HG03469 (cell line): ENCODE measurements around the gene MORC1.
"Not testable (repeated sequence)": the region's sequence is repeated elsewhere in the genome, so short reads cannot be mapped to it uniquely, and the experiment has no call there.

Source experiments
- ATAC-seq: cut with Tn5 transposase; IDR thresholded peaks from one replicate; pipeline ENCODE4 v1.9.1; 2021; ENCODE audit warnings: mild to moderate bottlenecking, moderate library complexity, moderate number of reproducible peaks; ENCODE audit not compliant: unreplicated experiment

MORC1 gene

DNA sequence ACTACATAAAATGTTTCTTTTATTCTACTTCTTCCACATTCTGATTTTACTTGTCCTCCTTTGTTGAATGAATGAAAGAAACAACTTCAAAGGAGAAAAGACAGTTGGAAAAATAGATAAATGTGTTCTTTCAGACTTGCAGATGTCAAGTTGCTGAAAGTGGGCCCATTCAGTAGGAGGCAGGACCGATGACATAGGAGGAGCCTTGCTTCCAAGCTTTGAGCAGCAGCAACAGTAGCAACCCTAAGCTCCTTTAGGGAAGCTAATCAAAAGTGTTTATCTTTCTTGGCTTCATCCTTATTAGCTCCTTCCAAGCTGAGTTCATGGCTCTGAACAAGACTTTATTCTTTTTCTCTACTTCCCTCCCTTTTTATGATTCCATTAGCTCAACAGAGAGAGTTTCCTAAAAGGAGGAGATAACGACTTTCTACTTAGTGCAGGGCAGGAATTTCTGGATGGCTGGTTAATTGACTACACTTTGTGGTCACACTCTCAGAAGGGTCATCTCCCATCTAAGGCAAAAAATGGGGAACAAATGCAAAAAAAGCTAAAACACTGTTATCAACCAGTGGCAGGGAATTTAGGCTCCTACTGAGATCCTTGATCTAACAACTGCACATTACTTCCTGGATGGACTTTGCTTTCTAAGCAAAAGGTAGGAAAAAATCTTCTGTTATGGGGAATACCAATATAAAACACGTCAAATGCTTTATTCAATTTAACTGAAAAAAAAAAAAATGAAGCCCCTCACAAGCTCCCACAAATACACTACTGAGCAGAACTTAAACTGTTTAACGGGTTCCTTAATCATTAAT, 4.8 kb downstream of the MORC1 start:
- no peak for ATAC-seq

DNA sequence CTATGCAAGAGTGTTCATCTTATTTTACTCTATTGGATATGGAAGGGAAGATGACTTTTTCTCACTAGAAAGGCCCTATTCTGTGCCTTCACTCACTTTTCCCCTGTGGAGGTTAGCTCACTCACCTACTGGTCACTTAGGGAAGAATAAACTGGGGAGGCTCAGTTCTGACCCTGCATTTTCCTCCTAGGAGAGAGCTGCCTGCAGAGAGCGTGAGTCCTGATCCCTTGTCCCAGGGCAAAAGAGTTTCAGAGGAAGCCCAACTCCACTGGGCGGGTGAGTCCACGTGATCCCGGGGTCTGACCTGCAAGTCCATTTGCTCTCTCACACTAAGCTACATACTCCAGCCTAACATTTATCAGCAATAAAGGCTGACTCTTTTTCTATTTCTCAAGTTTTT, 8.4 kb downstream of the MORC1 start:
- no peak for ATAC-seq

DNA sequence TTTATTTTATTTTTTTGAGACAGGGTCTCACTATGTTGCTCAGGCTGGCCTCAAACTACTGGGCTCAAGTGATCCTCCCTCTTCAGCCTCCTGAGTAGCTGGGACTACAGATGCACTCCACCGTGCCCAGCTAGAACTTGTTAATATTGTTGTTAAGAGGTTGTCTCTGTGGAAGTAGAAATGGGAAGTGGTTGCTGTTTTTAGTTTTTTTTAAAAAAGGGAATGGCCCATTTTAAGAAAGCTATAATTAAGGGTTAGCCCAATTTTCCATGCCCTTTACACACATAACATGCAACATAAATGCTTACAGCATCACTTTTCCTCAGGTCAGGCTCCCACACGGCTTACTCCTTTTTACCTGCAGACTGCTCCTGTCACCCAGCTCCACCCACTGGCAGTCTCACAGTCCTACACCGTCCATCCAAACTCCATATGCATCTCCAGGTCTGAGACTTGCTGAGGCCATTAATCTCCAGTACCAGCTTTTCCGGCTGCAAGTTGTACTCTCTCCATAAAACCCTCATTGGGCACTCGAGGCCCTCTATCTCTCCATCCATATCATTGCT, 19.8 kb downstream of the MORC1 start:
- peak; percentile 74 for ATAC-seq

DNA sequence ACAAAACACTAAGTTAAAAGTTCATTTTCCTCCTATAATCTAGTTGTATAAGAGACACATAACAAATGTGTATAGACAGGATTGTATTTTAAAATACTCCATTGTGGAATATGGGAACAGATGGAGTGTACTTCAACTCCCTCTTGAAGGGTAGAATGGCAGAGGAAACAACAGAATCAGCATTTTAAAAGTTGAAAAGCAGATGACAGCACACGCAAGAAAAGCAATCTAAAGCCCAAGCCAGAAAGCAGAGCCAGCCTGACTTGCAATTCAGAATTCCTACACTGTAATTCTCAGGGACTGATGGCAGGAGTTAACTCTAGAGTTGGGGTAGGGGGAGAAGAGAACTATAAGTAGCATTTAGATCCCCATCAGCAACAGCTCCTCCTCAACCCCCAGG, 22.8 kb downstream of the MORC1 start:
- no peak for ATAC-seq

DNA sequence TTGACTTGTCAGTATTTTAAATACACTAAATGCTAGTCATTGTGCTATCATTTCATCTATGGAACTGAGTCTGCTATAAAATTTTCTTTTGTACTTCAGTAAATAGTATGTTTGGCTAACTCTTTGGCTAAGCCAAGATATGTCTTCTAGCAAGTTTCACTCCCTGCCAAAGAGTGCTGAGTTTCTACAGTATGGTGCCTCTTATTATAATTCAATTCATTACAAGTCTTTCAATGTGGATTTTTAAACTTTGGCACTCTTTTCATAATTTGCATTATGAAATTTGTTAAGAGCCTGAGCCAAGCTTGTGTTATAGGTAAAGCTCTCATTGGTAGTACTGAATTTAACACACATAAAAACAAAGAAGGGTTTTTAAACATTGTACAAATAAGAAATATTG, 24.4 kb downstream of the MORC1 start:
- ATAC-seq: no peak

DNA sequence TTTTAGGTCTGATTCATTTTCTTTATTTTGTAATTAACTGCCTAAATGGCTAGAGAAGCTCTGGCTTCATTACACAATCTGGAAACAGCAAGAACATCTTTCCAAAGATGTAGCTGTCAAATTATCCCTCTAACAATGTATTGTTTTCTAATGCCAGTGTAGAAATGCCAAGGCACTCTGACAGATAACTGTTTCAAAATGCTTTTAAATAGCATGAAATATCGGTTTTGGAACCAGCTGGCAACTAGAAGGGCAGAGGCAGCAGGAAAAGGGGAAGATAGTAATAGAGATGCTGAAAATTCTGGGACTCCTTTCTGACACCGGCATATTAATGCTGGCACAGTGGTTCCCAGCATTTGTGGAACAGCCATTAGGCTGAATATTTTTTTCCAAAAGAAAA, 26.1 kb downstream of the MORC1 start:
- no peak for ATAC-seq

DNA sequence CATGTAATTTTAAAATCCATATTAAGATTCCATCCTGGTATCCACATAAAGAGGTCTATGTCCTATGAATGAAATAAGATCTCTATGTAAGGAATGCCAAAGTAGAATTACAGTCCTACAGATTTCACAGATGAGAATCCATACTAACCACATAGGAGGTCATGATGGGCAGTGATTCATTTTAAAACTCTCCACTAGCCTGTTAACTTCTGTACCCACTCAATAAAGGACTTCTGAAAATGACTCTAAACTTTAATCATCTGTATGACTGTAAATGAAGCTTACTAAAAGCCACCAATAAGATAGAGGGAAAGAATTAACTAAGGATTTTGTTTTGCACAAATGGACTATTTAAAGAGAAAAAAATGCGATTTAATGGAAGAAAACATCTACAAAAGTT, 28.7 kb downstream of the MORC1 start:
- no peak for ATAC-seq

DNA sequence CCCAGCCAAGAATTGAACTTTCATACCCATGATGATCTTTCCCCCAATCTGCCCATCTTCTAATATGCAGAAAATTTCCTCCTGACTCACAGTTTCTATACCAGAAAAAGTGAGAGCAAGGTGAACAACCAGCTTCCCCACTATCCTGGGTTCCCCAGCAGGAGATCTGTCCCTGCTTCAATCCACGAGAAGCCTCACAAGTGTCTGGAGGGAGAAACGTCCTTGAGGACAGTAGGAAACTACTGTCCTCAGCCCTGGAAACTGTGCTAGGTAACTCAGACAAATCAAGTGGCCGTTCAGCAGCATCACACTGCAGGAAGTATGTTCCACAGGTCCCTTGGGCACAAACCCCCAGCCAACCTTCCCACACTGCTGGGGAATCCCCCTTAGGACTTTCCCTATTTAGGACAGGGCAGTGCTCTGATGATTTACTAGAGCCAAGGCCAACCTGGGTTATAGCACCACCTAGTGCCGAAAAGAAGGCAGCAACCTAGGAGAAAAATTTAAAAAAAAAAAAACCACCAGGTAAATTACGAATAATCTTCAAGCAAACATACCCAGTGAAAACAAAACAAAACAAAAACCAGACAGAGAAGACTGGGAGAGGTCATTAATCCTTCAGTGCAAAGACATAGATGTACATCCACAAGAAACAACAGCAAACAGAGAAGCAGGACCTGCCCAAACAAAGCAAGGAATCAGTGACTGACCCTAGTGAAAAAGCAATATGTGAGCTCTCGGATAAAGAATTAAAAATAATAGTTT, 36.0 kb downstream of the MORC1 start:
- ATAC-seq: peak; percentile 94

DNA sequence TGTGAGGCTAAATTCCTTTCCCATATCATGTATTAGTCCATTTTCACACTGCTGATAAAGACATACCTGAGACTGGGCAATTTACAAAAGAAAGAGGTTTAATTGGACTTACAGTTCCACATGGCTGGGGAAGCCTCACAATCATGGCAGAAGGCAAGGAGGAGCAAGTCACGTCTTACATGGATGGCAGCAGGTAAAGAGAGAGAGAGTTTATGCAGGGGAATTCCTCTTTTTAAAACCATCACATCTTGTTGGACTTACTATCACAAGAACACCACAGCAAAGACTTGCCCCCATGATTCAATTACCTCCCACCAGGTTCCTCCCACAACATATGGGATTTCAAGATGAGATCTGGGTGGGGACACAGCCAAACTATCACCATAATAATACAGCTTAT, 37.8 kb downstream of the MORC1 start:
- not testable (repeated sequence) for ATAC-seq

DNA sequence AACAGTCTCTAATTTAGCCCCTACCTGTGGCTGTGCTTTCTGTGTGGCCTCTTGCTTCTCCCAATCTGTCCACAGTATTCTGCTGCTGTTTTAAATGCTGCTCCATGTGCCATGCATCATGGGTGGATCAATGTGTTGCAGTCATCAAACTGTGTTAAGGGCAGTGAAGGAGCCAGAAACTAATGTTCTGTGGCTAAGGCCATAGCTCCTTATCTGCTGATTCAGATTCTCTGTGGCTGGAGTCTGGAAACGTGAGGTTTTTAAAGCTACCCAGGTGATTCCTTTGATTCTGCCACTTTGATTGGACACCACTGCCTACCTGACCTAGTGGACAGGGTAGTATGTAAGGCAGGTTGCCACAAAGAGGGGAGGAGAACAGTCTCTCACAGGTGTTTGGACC, 44.8 kb downstream of the MORC1 start:
- ATAC-seq: no peak

DNA sequence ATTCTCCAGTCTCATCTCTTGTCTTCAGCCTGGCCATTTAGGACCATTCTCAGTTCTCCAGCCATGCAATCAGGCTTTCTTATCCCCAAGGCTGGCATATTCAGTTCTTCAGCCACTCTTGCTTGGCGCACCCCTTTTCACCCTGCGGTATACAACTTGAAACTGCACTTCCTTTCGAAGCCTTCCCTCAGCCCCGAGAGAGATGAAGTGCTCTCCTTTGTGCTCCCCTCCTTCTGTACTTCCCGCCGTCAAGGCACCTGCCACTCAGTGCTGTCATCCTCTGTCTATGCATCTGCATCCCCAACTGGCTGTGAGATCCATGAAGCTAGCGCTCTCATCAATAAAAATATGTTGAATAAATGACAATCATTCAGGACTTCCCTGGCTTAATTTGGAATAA, 45.7 kb downstream of the MORC1 start:
- peak; percentile 76 for ATAC-seq

DNA sequence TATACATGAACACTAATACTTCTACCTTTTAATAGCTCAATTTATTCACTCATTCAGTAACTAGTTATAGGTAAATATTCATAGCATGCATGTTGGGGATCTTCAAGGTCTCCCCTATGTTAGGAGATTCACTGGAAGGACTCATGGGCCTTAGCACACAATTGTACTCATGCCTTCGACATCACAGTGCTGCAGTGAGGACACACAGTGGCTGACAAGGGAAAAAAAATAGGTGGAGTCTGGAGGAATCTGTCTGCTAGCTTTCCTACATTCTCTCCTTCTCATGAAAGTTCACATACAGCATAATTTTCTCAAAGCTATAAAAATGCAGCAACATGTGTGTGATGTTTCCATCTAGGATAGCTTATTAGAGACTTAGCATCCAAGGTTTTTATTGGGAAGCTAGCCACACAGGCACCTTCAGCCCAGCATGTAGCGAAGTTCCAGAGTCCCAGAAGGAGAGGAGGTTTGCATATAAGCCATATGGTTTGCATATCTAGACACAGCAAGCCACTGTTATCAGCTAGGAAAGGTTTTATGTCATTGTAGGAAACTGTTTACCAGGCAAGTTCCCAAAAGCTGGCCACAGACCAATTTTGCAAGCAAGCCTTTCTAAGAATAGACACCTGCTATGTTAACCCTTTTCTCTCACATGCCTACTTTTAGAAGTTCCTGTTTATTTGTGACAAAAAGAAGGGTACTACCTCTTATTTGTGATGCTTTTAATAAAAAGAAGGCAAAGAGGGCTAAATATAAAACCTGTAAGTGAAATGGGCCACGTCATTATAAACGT, 46.4 kb downstream of the MORC1 start:
- peak; percentile 34 for ATAC-seq

DNA sequence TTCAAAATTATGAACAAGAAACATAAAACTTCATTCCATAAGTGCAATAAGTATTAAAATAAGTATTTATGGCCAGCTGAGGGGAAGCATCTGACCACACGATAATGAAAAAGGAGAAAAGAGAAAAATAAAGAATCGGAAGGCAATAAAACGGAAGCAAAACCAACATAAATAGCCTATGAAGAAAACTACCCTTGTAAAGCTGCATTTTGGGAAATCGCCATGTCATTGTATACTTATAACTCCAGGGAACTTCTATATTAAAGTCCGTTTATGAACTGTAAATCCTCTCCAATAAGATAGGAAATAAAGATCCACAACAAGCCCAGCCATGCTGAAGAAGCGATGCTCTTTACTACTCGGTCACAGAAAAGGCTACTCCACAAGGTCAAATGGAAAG, 47.7 kb downstream of the MORC1 start:
- ATAC-seq: no peak

DNA sequence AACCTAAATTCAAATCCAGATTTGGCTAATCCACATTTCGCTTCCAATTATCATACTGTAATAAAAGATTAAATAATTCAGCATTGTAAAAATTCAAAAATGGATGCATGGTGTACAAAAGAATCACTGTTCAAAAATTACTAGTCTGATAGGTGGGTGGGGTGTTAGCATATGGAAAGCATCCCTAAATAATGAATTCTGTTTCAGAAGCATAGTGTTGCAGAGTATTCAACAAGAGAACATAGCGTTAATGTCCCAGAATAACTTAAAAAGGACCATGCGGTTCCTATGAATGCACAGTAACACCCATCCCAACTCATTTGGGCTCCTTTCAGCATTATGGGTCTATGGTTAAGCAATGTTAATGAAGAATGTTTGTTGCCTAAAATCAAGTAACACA, 51.1 kb downstream of the MORC1 start:
- ATAC-seq: no peak

DNA sequence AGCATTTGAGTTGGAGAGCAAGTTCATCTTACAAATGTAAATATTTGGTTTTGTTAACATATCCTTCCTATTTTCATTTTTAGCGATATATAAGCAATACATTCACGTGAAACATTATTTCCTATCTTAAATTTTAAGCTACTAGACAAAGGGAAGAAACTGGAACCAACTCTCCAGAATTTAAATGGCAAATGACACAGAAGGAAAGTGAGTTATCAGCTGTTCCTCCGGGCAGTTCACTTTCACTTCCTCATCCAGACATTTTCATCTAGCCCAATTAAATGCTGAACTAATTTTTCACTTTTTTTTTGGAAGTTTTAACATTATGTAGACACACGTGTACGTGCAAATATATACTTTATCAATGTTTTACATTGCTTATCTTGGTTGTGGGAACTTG, 58.7 kb downstream of the MORC1 start:
- ATAC-seq: peak; percentile 85

DNA sequence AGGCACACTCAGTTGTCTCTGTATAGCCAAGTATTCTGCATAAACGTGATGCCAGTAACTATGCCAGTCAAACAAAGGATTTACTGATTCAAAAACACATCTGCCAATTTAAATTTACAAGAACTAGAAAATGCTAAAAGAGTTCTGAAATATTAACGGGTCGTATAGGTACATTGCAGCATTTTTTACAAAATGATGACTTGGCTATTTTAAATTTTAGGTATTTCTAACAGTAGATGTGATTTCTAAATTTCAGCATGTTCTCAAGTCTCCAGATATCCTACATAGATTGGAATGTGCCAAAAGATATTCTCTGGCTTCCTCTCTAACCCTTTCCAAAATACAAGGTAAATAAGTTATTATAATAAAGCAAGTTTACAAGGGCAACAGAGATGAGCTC, 60.3 kb downstream of the MORC1 start:
- no peak for ATAC-seq

DNA sequence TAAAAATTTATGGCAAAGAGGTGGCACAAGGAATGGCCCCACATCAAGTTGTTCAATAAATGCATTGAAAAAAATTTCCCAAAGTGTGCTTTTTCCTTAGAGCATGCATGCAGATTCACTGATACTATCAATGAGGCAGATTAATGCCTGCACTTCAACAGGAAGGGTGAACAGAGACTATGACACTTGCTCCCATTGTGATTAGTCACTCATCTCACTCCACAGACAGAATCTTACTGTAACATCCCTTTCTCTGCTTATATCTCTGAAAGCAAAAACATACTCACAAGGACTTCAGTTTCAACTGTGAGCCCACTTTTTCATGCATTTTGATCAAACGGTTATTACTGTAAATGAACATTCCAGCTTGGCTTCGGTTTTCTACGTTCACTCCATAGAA, 60.9 kb downstream of the MORC1 start:
- no peak for ATAC-seq

DNA sequence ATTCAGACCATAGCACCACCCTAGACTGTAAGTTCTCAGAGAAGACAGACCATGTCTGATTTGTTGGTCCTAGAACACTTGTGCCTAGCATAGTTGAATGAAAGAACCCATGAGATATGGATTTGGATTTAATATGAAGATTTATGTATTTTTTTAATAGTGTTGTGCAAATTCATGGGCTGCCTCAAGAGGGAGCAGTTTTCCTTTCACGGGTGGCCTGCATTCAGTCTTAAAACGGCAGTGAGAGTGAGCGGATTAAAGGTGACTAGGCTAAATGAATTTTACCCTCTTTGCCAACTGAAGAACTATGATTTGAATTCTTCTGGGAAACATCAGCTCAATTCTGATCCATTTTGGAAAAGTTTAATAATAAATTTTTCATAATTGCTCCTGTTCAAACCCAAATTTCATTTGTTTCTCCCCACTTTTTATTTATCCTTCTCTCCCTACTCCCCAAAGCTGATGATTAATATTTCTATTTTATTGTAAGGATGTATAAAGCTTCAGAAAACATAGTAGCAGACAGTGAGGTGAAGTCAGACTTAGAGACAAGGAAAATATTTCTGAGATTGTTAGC, 67.3 kb downstream of the MORC1 start:
- ATAC-seq: peak; percentile 53

DNA sequence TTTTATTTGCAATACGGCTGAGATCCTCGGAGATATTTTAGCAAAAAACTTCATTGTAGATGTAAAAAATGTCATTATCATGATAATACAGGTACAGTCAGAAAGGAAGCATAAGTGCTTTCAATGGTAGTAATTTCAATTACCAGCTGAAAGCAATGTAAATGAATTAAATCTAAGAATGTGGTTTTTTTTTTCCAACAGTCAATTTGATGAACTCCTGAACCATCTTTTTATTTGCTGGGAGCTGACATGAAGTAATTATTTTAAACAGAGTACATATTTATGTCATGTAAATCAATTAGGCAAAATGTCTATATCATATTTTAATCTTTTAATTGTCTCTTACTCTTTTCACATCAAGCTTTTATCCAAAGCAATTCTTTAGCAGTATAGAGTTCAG, 70.6 kb downstream of the MORC1 start:
- no peak for ATAC-seq

DNA sequence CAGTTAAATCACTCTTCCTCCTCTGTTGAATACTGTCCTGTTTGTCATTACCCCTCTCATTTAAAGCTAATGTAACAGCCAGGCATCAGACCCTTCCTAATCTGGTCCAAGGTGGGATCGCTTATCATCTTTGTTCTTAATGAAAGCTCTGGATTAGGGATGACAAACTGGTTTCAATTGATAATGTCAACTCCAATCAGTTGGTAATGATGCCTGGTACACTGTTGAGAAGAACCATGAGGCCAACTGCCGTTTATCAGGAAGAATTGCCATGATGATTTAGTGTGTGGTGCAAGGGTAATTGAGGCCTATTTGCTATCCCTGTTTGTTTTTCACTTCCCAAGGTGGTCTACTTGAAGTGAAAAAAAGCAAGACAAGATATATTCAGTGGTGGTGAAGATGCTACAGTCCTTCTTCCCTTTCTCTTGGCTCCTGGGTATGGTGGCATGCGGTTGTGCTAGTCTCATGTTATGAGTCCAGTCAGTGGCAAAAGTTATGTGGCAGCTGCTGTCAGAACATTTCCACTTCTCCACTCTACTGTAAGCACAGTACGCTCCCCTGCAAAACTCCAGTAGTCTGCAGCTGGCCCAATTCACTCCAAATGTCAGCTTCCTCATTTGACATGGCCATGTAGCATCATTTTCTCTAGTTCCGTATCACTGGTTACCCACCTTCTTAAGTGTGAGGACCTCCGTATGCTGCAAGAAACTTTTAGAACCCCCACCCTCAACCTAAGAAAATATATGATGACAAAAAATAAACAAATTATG, 72.5 kb downstream of the MORC1 start:
- ATAC-seq: no peak
